ENCODE data around the gene CRACDL.

The CRACDL gene

GRCh38 chr2:98777076-98777475 is 158.9 kb downstream of the CRACDL start:
- Histone ChIP-seq H3K36me3 (no peaks in the 10 kb centered on the region), H3K4me3 (ENCODE audit: low read depth, low read length) (no peak overlapping the region), H3K4me1 (no peaks in the 10 kb centered on the region), H3K9me3 (no peaks in the 10 kb centered on the region), H3K27me3 (no peaks in the 10 kb centered on the region)
- DNase-seq: no peak
- TF ChIP-seq CTCF (IDR thresholded peaks at IDR 0.05; ENCODE audit: low read depth, low read length): no peak

GRCh38 chr2:98776136-98776535 is 159.9 kb downstream of the CRACDL start:
- H3K27me3 ChIP-seq: no peaks in the 10 kb centered on the region
- H3K9me3 ChIP-seq: no peaks in the 10 kb centered on the region

GRCh38 chr2:98775146-98775986 is 160.7 kb downstream of the CRACDL start:
- Histone ChIP-seq H3K36me3 (no peaks in the 10 kb centered on the region), H3K4me3 (ENCODE audit: low read depth, low read length) (no peak overlapping the region), H3K27me3 (no peaks in the 10 kb centered on the region), H3K9me3 (no peaks in the 10 kb centered on the region), H3K4me1 (no peaks in the 10 kb centered on the region)
- no peak for TF ChIP-seq CTCF (IDR thresholded peaks at IDR 0.05; ENCODE audit: low read depth, low read length)
- no peak for DNase-seq

More at GRCh38 chr2:98776136-98776535, 159.9 kb downstream of the CRACDL start:
- no peak overlapping the region for H3K4me3 ChIP-seq (ENCODE audit: low read depth, low read length)
- H3K36me3 ChIP-seq: no peaks in the 10 kb centered on the region
- no peak for TF ChIP-seq CTCF (IDR thresholded peaks at IDR 0.05; ENCODE audit: low read depth, low read length)
- H3K4me1 ChIP-seq: no peaks in the 10 kb centered on the region
- no peak for DNase-seq

GRCh38 chr2:98773907-98774306 is 162.1 kb downstream of the CRACDL start:
- Histone ChIP-seq H3K36me3 (no peaks in the 10 kb centered on the region), H3K9me3 (no peaks in the 10 kb centered on the region), H3K4me1 (no peaks in the 10 kb centered on the region), H3K27me3 (no peaks in the 10 kb centered on the region), H3K4me3 (ENCODE audit: low read depth, low read length) (no peak overlapping the region)
- DNase-seq: no peak
- no peak for TF ChIP-seq CTCF (IDR thresholded peaks at IDR 0.05; ENCODE audit: low read depth, low read length)

- H3K4me1 ChIP-seq: no peaks in the 10 kb centered on the region
- no peak for TF ChIP-seq CTCF (IDR thresholded peaks at IDR 0.05; ENCODE audit: low read depth, low read length)
- H3K9me3 ChIP-seq: no peaks in the 10 kb centered on the region
- no peak overlapping the region for H3K4me3 ChIP-seq (ENCODE audit: low read depth, low read length)
- no peaks in the 10 kb centered on the region for H3K27me3 ChIP-seq
- no peak for DNase-seq
- no peaks in the 10 kb centered on the region for H3K36me3 ChIP-seq
These were observed 162.9 kb downstream of the CRACDL start for GRCh38 chr2:98773169-98773568.

GRCh38 chr2:98772536-98772935 is 163.5 kb downstream of the CRACDL start:
- DNase-seq: no peak
- Histone ChIP-seq H3K9me3 (no peaks in the 10 kb centered on the region), H3K4me1 (no peaks in the 10 kb centered on the region), H3K4me3 (ENCODE audit: low read depth, low read length) (no peak overlapping the region), H3K36me3 (no peaks in the 10 kb centered on the region), H3K27me3 (no peaks in the 10 kb centered on the region)
- no peak for TF ChIP-seq CTCF (IDR thresholded peaks at IDR 0.05; ENCODE audit: low read depth, low read length)

Data from BE2C (cell line).